HCT116 (cell line): ENCODE measurements around the gene CS. TPM values are rescaled to one million over a fixed set of nuclear protein-coding genes. Genes with fewer than 3 reads are reported as not detected.

Experiments used
- ATAC-seq: fragments of 200-7000 bp; cut with Tn5 transposase; 2 replicates; pipeline ENCODE4 v1.9.1; 2020; ENCODE audit warnings: mild to moderate bottlenecking, moderate library complexity
- BruUV-seq: library from RNA; stranded (reverse); fragments of 400-500 nt; replicated peaks from 2 replicates; lab custom pipeline; 2021; lab: Mats Ljungman, UMichigan
- CTCF ChIA-PET: fragments of 300-600 bp; sonication (Branson Sonifier 250); formaldehyde crosslinking; loops from one replicate; lab custom pipeline; 2021; ENCODE audit warnings: antibody characterized with exemption; lab: Charles Lee
- POLR2A ChIA-PET: fragments of 300-600, 350-600 bp; sonication (Branson Sonifier 250); formaldehyde crosslinking; loops from one replicate; lab custom pipeline; 2021; ENCODE audit warnings: antibody characterized with exemption; lab: Charles Lee
- RAD21 ChIA-PET, 2 experiments: fragments of 300-600 bp; sonication (Branson Sonifier 250); formaldehyde crosslinking; loops; one replicate each; lab custom pipeline; 2023; ENCODE audit warnings: low total read pairs in 2 of 2; ENCODE audit not compliant: uncharacterized antibody in 2 of 2, unreplicated experiment in 2 of 2, low non-redundant PET in 1 of 2; lab: Charles Lee
- DNase-seq: peaks from one replicate; pipeline ENCODE4 v3.0.0-alpha.2; 2010; ENCODE audit warnings: low read depth, low spot score
- H2AFZ ChIP-seq: fragments of 200-600 bp; shearing (Covaris generic), sonication (generic); 2 replicates; pipeline ENCODE4 v1.6.1; 2017; ENCODE audit warnings: low read depth, mixed run types, mixed read lengths, antibody characterized with exemption, low read length; ENCODE audit not compliant: poor library complexity, severe bottlenecking
- H3K27ac ChIP-seq: 2 replicates; pipeline ENCODE4 v1.5.1; 2012; ENCODE audit warnings: low read depth, low read length
- H3K27me3 ChIP-seq: fragments of 200-600 bp; sonication (generic); 2 replicates; pipeline ENCODE4 v1.6.1; 2016; ENCODE audit warnings: mixed run types, low read length, mixed read lengths; ENCODE audit not compliant: insufficient read depth
- H3K36me3 ChIP-seq, 2 experiments: fragments of 200-500 bp in 1 of 2; fragments of 200-600 bp in 1 of 2; sonication (Bioruptor generic) in 1 of 2; sonication (generic) in 1 of 2; 2 replicates each; pipeline versions ENCODE4 v1.5.1 to v1.6.1; 2014 to 2016; ENCODE audit warnings: low read length in 2 of 2, inconsistent platforms in 1 of 2, mixed read lengths in 1 of 2, mixed run types in 1 of 2; ENCODE audit not compliant: insufficient read depth in 2 of 2, control insufficient read depth in 1 of 2
- H3K4me1 ChIP-seq, 2 experiments: fragments of 200-600 bp in 1 of 2; sonication (generic) in 1 of 2; 2 replicates each; pipeline versions ENCODE4 v1.5.1 to v1.6.1; 2012 to 2017; ENCODE audit warnings: low read length in 2 of 2, inconsistent platforms in 1 of 2, mild to moderate bottlenecking in 1 of 2, mixed read lengths in 1 of 2, mixed run types in 1 of 2, moderate library complexity in 1 of 2; ENCODE audit not compliant: insufficient read depth in 2 of 2, control insufficient read depth in 1 of 2
- H3K4me2 ChIP-seq: fragments of 200-600 bp; sonication (generic); 2 replicates; pipeline ENCODE4 v1.6.1; 2017; ENCODE audit warnings: mixed run types, low read length, mixed read lengths
- H3K4me3 ChIP-seq, 2 experiments: fragments of 200-600 bp in 1 of 2; sonication (generic) in 1 of 2; replicated peaks in 1 of 2; 2 replicates each; pipeline ENCODE4 v1.5.1; 2011 to 2016; ENCODE audit warnings: low read length in 2 of 2, control low read depth in 1 of 2, low read depth in 1 of 2, mild to moderate bottlenecking in 1 of 2, mixed read lengths in 1 of 2, mixed run types in 1 of 2
- H3K79me2 ChIP-seq: fragments of 200-600 bp; sonication (generic); 2 replicates; pipeline ENCODE4 v1.6.1; 2017; ENCODE audit warnings: mild to moderate bottlenecking, mixed run types, low read length, moderate library complexity, mixed read lengths; ENCODE audit not compliant: insufficient read depth
- H3K9ac ChIP-seq: fragments of 200-600 bp; sonication (generic); 2 replicates; pipeline ENCODE4 v1.6.1; 2016; ENCODE audit warnings: low read length, mixed read lengths
- H3K9me2 ChIP-seq: fragments of 200-600 bp; sonication (generic), shearing (Covaris generic); 2 replicates; pipeline ENCODE4 v1.6.1; 2017; ENCODE audit warnings: mixed run types, mild to moderate bottlenecking, moderate library complexity; ENCODE audit not compliant: insufficient read depth
- H3K9me3 ChIP-seq, 2 experiments: fragments of 200-500 bp in 1 of 2; fragments of 200-600 bp in 1 of 2; sonication (Bioruptor generic) in 1 of 2; sonication (generic) in 1 of 2; 2 replicates each; pipeline ENCODE4 v1.6.1; 2014 to 2017; ENCODE audit warnings: low read length in 2 of 2, mixed read lengths in 2 of 2, inconsistent platforms in 1 of 2, low read depth in 1 of 2, mild to moderate bottlenecking in 1 of 2, mixed run types in 1 of 2, moderate library complexity in 1 of 2; ENCODE audit not compliant: control insufficient read depth in 1 of 2, insufficient read depth in 1 of 2
- H4K20me1 ChIP-seq: fragments of 200-600 bp; sonication (generic), shearing (Covaris generic); 2 replicates; pipeline ENCODE4 v1.6.1; 2017; ENCODE audit warnings: mixed run types, mild to moderate bottlenecking, moderate library complexity; ENCODE audit not compliant: insufficient read depth
- CBX3 ChIP-seq: IDR thresholded peaks from 2 replicates; pipeline ENCODE4 v1.6.1; 2012; ENCODE audit warnings: low read depth
- CEBPB ChIP-seq: IDR thresholded peaks from 2 replicates; pipeline ENCODE4 v1.6.1; 2012; ENCODE audit warnings: low read depth
- ELF1 ChIP-seq: IDR thresholded peaks from 2 replicates; pipeline ENCODE4 v1.6.1; 2012; ENCODE audit warnings: low read depth, borderline replicate concordance
- EZH2phosphoT487 ChIP-seq: fragments of 200-600 bp; IDR thresholded peaks from 2 replicates; pipeline ENCODE4 v1.6.1; 2018; ENCODE audit warnings: antibody characterized with exemption, borderline replicate concordance
- FOSL1 ChIP-seq: IDR thresholded peaks from 2 replicates; pipeline ENCODE4 v1.6.1; 2012; ENCODE audit warnings: low read depth
- POLR2A ChIP-seq: IDR thresholded peaks from 2 replicates; pipeline ENCODE4 v1.7.0; 2011; ENCODE audit warnings: borderline replicate concordance; ENCODE audit not compliant: insufficient read depth, insufficient read length; ENCODE audit errors: extremely low read depth
- POLR2AphosphoS5 ChIP-seq: IDR thresholded peaks from 2 replicates; pipeline ENCODE4 v1.6.1; 2011; ENCODE audit warnings: mild to moderate bottlenecking, low read depth, low read length, moderate library complexity
- RAD21 ChIP-seq: IDR thresholded peaks from 2 replicates; pipeline ENCODE4 v1.6.1; 2012; ENCODE audit warnings: low read depth, mild to moderate bottlenecking
- SIN3A ChIP-seq: IDR thresholded peaks from 2 replicates; pipeline ENCODE4 v1.6.1; 2012; ENCODE audit warnings: low read depth
- SRF ChIP-seq: IDR thresholded peaks from 2 replicates; pipeline ENCODE4 v1.6.1; 2012; ENCODE audit warnings: low read depth
- TCF7L2 ChIP-seq: IDR thresholded peaks from 2 replicates; pipeline ENCODE4 v1.7.0; 2011; ENCODE audit warnings: borderline replicate concordance, inconsistent platforms; ENCODE audit not compliant: insufficient read depth, insufficient read length; ENCODE audit errors: extremely low read depth
- YY1 ChIP-seq: IDR thresholded peaks from 2 replicates; pipeline ENCODE4 v1.6.1; 2011; ENCODE audit warnings: low read length, low read depth, moderate library complexity, mild to moderate bottlenecking; ENCODE audit not compliant: insufficient replicate concordance; ENCODE audit errors: extremely low read depth
- ZBTB33 ChIP-seq: IDR thresholded peaks from 2 replicates; pipeline ENCODE4 v1.6.1; 2011; ENCODE audit warnings: mild to moderate bottlenecking, low read length, moderate library complexity; ENCODE audit not compliant: insufficient replicate concordance; ENCODE audit errors: extremely low read depth
- ZNF274 ChIP-seq: fragments of 200-500 bp; sonication (Bioruptor generic); IDR thresholded peaks from 2 replicates; pipeline ENCODE4 v1.6.1; 2014; ENCODE audit warnings: mild to moderate bottlenecking, low read depth, low read length, inconsistent platforms
- intact Hi-C: fragments of 100-400 bp; cut with micrococcal nuclease; formaldehyde crosslinking; loops from 2 replicates; pipeline ENCODE4 v1.10.0; 2022
- total RNA-seq: library from RNA; stranded (reverse); gene quantifications from one replicate; pipeline ENCODE4 v1.2.1, GENCODE V29; 2021; ENCODE audit not compliant: unreplicated experiment
- TF ChIP-seq, protein P1 (sequence below): IDR thresholded peaks from 2 replicates; pipeline ENCODE4 v1.6.1; 2012
- TF ChIP-seq, protein P2 (sequence below), 3 experiments: fragments of 200-600 bp in 1 of 3; sonication (generic) in 1 of 3; IDR thresholded peaks in 2 of 3; conservative IDR thresholded peaks in 1 of 3; 2 replicates each; pipeline ENCODE4 v1.5.1; 2012 to 2017; ENCODE audit warnings: low read depth in 2 of 3, low read length in 2 of 3, antibody characterized with exemption in 1 of 3, borderline replicate concordance in 1 of 3, control low read depth in 1 of 3, mild to moderate bottlenecking in 1 of 3, mixed read lengths in 1 of 3, mixed run types in 1 of 3, moderate library complexity in 1 of 3; ENCODE audit not compliant: insufficient read depth in 1 of 3

Gene CS
- total RNA-seq, 1 experiment from 2014 or later = 270 TPM

- H3K4me1 ChIP-seq = peaks cover 11 to 24% of the 10 kb centered on the region in 2 experiments
- no peak overlapping the region for H2AFZ ChIP-seq
- CTCF ChIA-PET = interaction anchor here (1.0 to 3.1 kb wide), 2 partner anchors 17 to 27 kb away, joined by 5 to 10 read pairs; partner anchors contain the start of genes CNPY2 and STAT2
- no peak for DNase-seq
- H3K4me2 ChIP-seq = peak overlapping the region; percentile 95
- intact Hi-C loops = loop anchor here (5.0 kb wide), 1 partner anchor 130 kb away; no protein-coding TSS in a partner anchor
- no peaks in the 10 kb centered on the region for H3K9me2 ChIP-seq
- RAD21 ChIA-PET = no interaction called here
- H3K27ac ChIP-seq = peak overlapping the region; percentile 66
- H3K36me3 ChIP-seq = no peaks in the 10 kb centered on the region
- H3K79me2 ChIP-seq = peaks cover 7% of the 10 kb centered on the region
- POLR2A ChIA-PET = interaction anchor here (1.0 to 2.3 kb wide), 7 partner anchors 9 to 132 kb away, joined by 3 to 20 read pairs (median 4); partner anchors contain the start of genes CNPY2 and STAT2
- H3K27me3 ChIP-seq = no peaks in the 10 kb centered on the region
- peak overlapping the region; percentile 93 for H3K9ac ChIP-seq
- no peaks in the 10 kb centered on the region for H4K20me1 ChIP-seq
- H3K9me3 ChIP-seq = no peaks in the 10 kb centered on the region
- peak overlapping the region; percentile 68 to 87 for H3K4me3 ChIP-seq
- TF ChIP-seq, protein P1, sequence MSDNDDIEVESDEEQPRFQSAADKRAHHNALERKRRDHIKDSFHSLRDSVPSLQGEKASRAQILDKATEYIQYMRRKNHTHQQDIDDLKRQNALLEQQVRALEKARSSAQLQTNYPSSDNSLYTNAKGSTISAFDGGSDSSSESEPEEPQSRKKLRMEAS = no peak
- no peak for TF ChIP-seq CEBPB
- TF ChIP-seq, protein P2, sequence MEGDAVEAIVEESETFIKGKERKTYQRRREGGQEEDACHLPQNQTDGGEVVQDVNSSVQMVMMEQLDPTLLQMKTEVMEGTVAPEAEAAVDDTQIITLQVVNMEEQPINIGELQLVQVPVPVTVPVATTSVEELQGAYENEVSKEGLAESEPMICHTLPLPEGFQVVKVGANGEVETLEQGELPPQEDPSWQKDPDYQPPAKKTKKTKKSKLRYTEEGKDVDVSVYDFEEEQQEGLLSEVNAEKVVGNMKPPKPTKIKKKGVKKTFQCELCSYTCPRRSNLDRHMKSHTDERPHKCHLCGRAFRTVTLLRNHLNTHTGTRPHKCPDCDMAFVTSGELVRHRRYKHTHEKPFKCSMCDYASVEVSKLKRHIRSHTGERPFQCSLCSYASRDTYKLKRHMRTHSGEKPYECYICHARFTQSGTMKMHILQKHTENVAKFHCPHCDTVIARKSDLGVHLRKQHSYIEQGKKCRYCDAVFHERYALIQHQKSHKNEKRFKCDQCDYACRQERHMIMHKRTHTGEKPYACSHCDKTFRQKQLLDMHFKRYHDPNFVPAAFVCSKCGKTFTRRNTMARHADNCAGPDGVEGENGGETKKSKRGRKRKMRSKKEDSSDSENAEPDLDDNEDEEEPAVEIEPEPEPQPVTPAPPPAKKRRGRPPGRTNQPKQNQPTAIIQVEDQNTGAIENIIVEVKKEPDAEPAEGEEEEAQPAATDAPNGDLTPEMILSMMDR (IDR thresholded peaks at IDR 0.05 in 2 of 3, conservative IDR thresholded peaks at IDR 0.05 in 1 of 3; ENCODE audit: borderline replicate concordance in 1 of 3, insufficient read depth in 1 of 3, low read depth in 2 of 3, low read length in 2 of 3) = no peak
- no peak for TF ChIP-seq YY1
- TF ChIP-seq CBX3 = no peak
- TF ChIP-seq ELF1 = no peak
- no peak for TF ChIP-seq TCF7L2
- no peak for TF ChIP-seq ZNF274
- no peak for TF ChIP-seq FOSL1
- no peak for TF ChIP-seq SIN3A
- no peak for TF ChIP-seq EZH2phosphoT487
- TF ChIP-seq POLR2A = no peak
- TF ChIP-seq SRF = no peak
- TF ChIP-seq POLR2AphosphoS5 = no peak
- no peak for TF ChIP-seq RAD21
- TF ChIP-seq ZBTB33 = no peak
- BruUV-seq = no TSS peak
- ATAC-seq = no peak
Measured at GRCh38 chr12:56332512-56333196, 32.5 kb upstream of the CS start.
